Measurements from ENCODE around the gene HSD17B1. TPM values are rescaled to one million over a fixed set of nuclear protein-coding genes. Genes with fewer than 3 reads are reported as not detected.

Gene HSD17B1
- total RNA-seq, 1 donor from 2014 or later = 15.7 TPM

- peak; percentile 65 for ATAC-seq
Observed at GRCh38 chr17:42566883-42567573, 14.3 kb downstream of the HSD17B1 start, which contains the start of gene MLX. Gene MLX, plus strand, starts transcription at chr17:42567100. Its CDS starts 25 bp downstream, at chr17:42567125.

- ATAC-seq = no peak
Observed at GRCh38 chr17:42568341-42569111, 15.8 kb downstream of the HSD17B1 start.

GRCh38 chr17:42571435-42572225 is 18.9 kb downstream of the HSD17B1 start:
- ATAC-seq = no peak

- no peak for ATAC-seq
Observed at GRCh38 chr17:42573095-42573494, 20.4 kb downstream of the HSD17B1 start.

GRCh38 chr17:42574463-42574862 is 21.7 kb downstream of the HSD17B1 start:
- no peak for ATAC-seq

- no peak for ATAC-seq
Observed at GRCh38 chr17:42577140-42577531, 24.4 kb downstream of the HSD17B1 start.

GRCh38 chr17:42577532-42578281 is 25.0 kb downstream of the HSD17B1 start, which contains the start of gene PSMC3IP:
Gene PSMC3IP, minus strand, starts transcription at chr17:42577729. Its CDS starts 43 bp downstream, at chr17:42577686.
- ATAC-seq = peak; percentile 92

GRCh38 chr17:42578282-42578869 is 25.7 kb downstream of the HSD17B1 start:
- peak; percentile 68 for ATAC-seq

GRCh38 chr17:42579794-42580551 is 27.2 kb downstream of the HSD17B1 start:
- ATAC-seq = no peak

GRCh38 chr17:42581744-42582270 is 29.1 kb downstream of the HSD17B1 start:
- no peak for ATAC-seq

GRCh38 chr17:42584880-42585279 is 32.2 kb downstream of the HSD17B1 start:
- ATAC-seq = no peak

- ATAC-seq = peak; percentile 54
Observed at GRCh38 chr17:42585353-42585752, 32.6 kb downstream of the HSD17B1 start.

GRCh38 chr17:42586514-42587230 is 33.9 kb downstream of the HSD17B1 start:
- ATAC-seq = peak; percentile 88

GRCh38 chr17:42590886-42591285 is 38.2 kb downstream of the HSD17B1 start:
- no peak for ATAC-seq

- no peak for ATAC-seq
Observed at GRCh38 chr17:42591411-42591810, 38.7 kb downstream of the HSD17B1 start.

- no peak for ATAC-seq
Observed at GRCh38 chr17:42596386-42596785, 43.7 kb downstream of the HSD17B1 start.

- ATAC-seq = no peak
Observed at GRCh38 chr17:42598905-42599304, 46.2 kb downstream of the HSD17B1 start.

GRCh38 chr17:42603318-42603717 is 50.6 kb downstream of the HSD17B1 start:
- ATAC-seq = no peak

All from esophagus mucosa (tissue), 1 donor.